ENCODE results near the gene PLEKHG3.

PLEKHG3 gene

GRCh38 chr14:64724578-64724930 is 20.3 kb downstream of the PLEKHG3 start:
- Histone ChIP-seq H3K36me3 (ENCODE audit: insufficient read depth, low read length) (peaks cover 12% of the 10 kb centered on the region; the same call in 1 of the 2 replicates), H3K9me3 (ENCODE audit: low read depth, low read length) (no peaks in the 10 kb centered on the region), H3K27ac (no peak overlapping the region), H3K9ac (ENCODE audit: insufficient read length) (no peak overlapping the region), H3K4me3 (no peak overlapping the region)
- DNase-seq (ENCODE audit: low read depth, low spot score): no peak
- TF ChIP-seq EZH2 (IDR thresholded peaks at IDR 0.05) (no peak), FOXP2 (optimal IDR thresholded peaks at IDR 0.05; ENCODE audit: control extremely low read depth, extremely low read length, insufficient read depth) (no peak), POLR2AphosphoS5 (IDR thresholded peaks at IDR 0.05; ENCODE audit: borderline replicate concordance, low read depth, low read length) (no peak)

- TF ChIP-seq FOXP2 (optimal IDR thresholded peaks at IDR 0.05; ENCODE audit: control extremely low read depth, extremely low read length, insufficient read depth): no peak
- Histone ChIP-seq H3K27ac (no peak overlapping the region), H3K4me3 (no peak overlapping the region), H3K36me3 (ENCODE audit: insufficient read depth, low read length) (peaks cover 12% of the 10 kb centered on the region; the same call in 1 of the 2 replicates), H3K9ac (ENCODE audit: insufficient read length) (no peak overlapping the region), H3K9me3 (ENCODE audit: low read depth, low read length) (no peaks in the 10 kb centered on the region)
- no peak for DNase-seq (ENCODE audit: low read depth, low spot score)
These were observed 21.1 kb downstream of the PLEKHG3 start for GRCh38 chr14:64725261-64725815.

- Histone ChIP-seq H3K27ac (no peak overlapping the region), H3K9ac (ENCODE audit: insufficient read length) (no peak overlapping the region), H3K36me3 (ENCODE audit: insufficient read depth, low read length) (peaks cover 16% of the 10 kb centered on the region; the same call in 1 of the 2 replicates), H3K4me3 (no peak overlapping the region), H3K9me3 (ENCODE audit: low read depth, low read length) (no peaks in the 10 kb centered on the region)
- TF ChIP-seq FOXP2 (optimal IDR thresholded peaks at IDR 0.05; ENCODE audit: control extremely low read depth, extremely low read length, insufficient read depth) (no peak), POLR2AphosphoS5 (IDR thresholded peaks at IDR 0.05; ENCODE audit: borderline replicate concordance, low read depth, low read length) (no peak), EZH2 (IDR thresholded peaks at IDR 0.05) (no peak)
- no peak for DNase-seq (ENCODE audit: low read depth, low spot score)
These were observed 21.8 kb downstream of the PLEKHG3 start for GRCh38 chr14:64725879-64726584.

- peaks cover 16% of the 10 kb centered on the region; the same call in 1 of the 2 replicates for H3K36me3 ChIP-seq (ENCODE audit: insufficient read depth, low read length)
- H3K27ac ChIP-seq: no peak overlapping the region
- no peak for DNase-seq (ENCODE audit: low read depth, low spot score)
These were observed 22.3 kb downstream of the PLEKHG3 start for GRCh38 chr14:64726585-64726890.

GRCh38 chr14:64727551-64728071 is 23.4 kb downstream of the PLEKHG3 start:
- Histone ChIP-seq H3K27ac (no peak overlapping the region), H3K4me3 (no peak overlapping the region), H3K9me3 (ENCODE audit: low read depth, low read length) (no peaks in the 10 kb centered on the region), H3K9ac (ENCODE audit: insufficient read length) (no peak overlapping the region), H3K36me3 (ENCODE audit: insufficient read depth, low read length) (peaks cover 18% of the 10 kb centered on the region; the same call in 1 of the 2 replicates)
- TF ChIP-seq POLR2AphosphoS5 (IDR thresholded peaks at IDR 0.05; ENCODE audit: borderline replicate concordance, low read depth, low read length) (no peak), FOXP2 (optimal IDR thresholded peaks at IDR 0.05; ENCODE audit: control extremely low read depth, extremely low read length, insufficient read depth) (no peak), EZH2 (IDR thresholded peaks at IDR 0.05) (no peak)
- no peak for DNase-seq (ENCODE audit: low read depth, low spot score)

More at GRCh38 chr14:64726585-64726890, 22.3 kb downstream of the PLEKHG3 start:
- H3K4me3 ChIP-seq: no peak overlapping the region
- H3K9me3 ChIP-seq (ENCODE audit: low read depth, low read length): no peaks in the 10 kb centered on the region
- TF ChIP-seq EZH2 (IDR thresholded peaks at IDR 0.05): no peak
- TF ChIP-seq POLR2AphosphoS5 (IDR thresholded peaks at IDR 0.05; ENCODE audit: borderline replicate concordance, low read depth, low read length): no peak
- no peak for TF ChIP-seq FOXP2 (optimal IDR thresholded peaks at IDR 0.05; ENCODE audit: control extremely low read depth, extremely low read length, insufficient read depth)
- H3K9ac ChIP-seq (ENCODE audit: insufficient read length): no peak overlapping the region

- Histone ChIP-seq H3K36me3 (ENCODE audit: insufficient read depth, low read length) (peaks cover 21% of the 10 kb centered on the region; the same call in 1 of the 2 replicates), H3K9ac (ENCODE audit: insufficient read length) (no peak overlapping the region), H3K27ac (no peak overlapping the region), H3K9me3 (ENCODE audit: low read depth, low read length) (no peaks in the 10 kb centered on the region), H3K4me3 (no peak overlapping the region)
- TF ChIP-seq POLR2AphosphoS5 (IDR thresholded peaks at IDR 0.05; ENCODE audit: borderline replicate concordance, low read depth, low read length) (no peak), EZH2 (IDR thresholded peaks at IDR 0.05) (no peak), FOXP2 (optimal IDR thresholded peaks at IDR 0.05; ENCODE audit: control extremely low read depth, extremely low read length, insufficient read depth) (no peak)
- no peak for DNase-seq (ENCODE audit: low read depth, low spot score)
These were observed 23.9 kb downstream of the PLEKHG3 start for GRCh38 chr14:64728106-64728505.

- no peaks in the 10 kb centered on the region for H3K9me3 ChIP-seq (ENCODE audit: low read depth, low read length)
- H3K36me3 ChIP-seq (ENCODE audit: insufficient read depth, low read length): peaks cover 21% of the 10 kb centered on the region; the same call in 1 of the 2 replicates
- no peak overlapping the region for H3K27ac ChIP-seq
- H3K9ac ChIP-seq (ENCODE audit: insufficient read length): no peak overlapping the region
- DNase-seq (ENCODE audit: low read depth, low spot score): no peak
- no peak overlapping the region for H3K4me3 ChIP-seq
- no peak for TF ChIP-seq EZH2 (IDR thresholded peaks at IDR 0.05)
- TF ChIP-seq FOXP2 (optimal IDR thresholded peaks at IDR 0.05; ENCODE audit: control extremely low read depth, extremely low read length, insufficient read depth): no peak
These were observed 24.6 kb downstream of the PLEKHG3 start for GRCh38 chr14:64728856-64729255.

GRCh38 chr14:64729386-64730060 is 25.3 kb downstream of the PLEKHG3 start:
- no peak overlapping the region for H3K27ac ChIP-seq
- peaks cover 21% of the 10 kb centered on the region; the same call in 1 of the 2 replicates for H3K36me3 ChIP-seq (ENCODE audit: insufficient read depth, low read length)
- TF ChIP-seq EZH2 (IDR thresholded peaks at IDR 0.05): no peak
- no peak for TF ChIP-seq POLR2AphosphoS5 (IDR thresholded peaks at IDR 0.05; ENCODE audit: borderline replicate concordance, low read depth, low read length)
- no peak for TF ChIP-seq FOXP2 (optimal IDR thresholded peaks at IDR 0.05; ENCODE audit: control extremely low read depth, extremely low read length, insufficient read depth)
- no peaks in the 10 kb centered on the region for H3K9me3 ChIP-seq (ENCODE audit: low read depth, low read length)
- no peak overlapping the region for H3K4me3 ChIP-seq
- DNase-seq (ENCODE audit: low read depth, low spot score): no peak
- H3K9ac ChIP-seq (ENCODE audit: insufficient read length): no peak overlapping the region

Data from SK-N-MC (cell line).